GM19438 (cell line): Measurements from ENCODE around the gene CADM2.

Source experiments
- ATAC-seq: cut with Tn5 transposase; IDR thresholded peaks from one replicate; pipeline ENCODE4 v1.9.1; 2021; ENCODE audit warnings: low read depth; ENCODE audit not compliant: unreplicated experiment

The CADM2 gene

GRCh38 chr3:86051058-86051457, 1092.3 kb downstream of the CADM2 start:
- ATAC-seq, result no peak

GRCh38 chr3:86056032-86056431, 1097.2 kb downstream of the CADM2 start:
- no peak for ATAC-seq

DNA sequence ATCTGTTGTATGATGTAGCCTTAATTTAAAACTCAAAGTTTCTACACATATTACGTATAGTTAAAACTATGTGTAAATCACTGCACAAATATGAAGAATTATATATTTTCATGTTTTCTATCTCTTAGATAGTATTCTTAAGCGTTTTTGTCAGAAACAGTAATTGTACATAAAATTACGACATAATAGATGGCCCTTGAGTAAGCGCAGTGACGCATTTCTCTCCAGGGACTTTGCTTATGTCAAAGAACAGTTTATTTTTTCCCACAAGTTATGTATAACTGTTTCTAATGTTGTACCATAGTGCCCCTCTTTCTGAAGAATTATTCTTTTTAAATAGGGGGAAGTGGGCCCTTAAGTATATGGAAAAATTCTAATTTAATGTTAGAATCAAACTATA, 1098.2 kb downstream of the CADM2 start:
- no peak for ATAC-seq

DNA sequence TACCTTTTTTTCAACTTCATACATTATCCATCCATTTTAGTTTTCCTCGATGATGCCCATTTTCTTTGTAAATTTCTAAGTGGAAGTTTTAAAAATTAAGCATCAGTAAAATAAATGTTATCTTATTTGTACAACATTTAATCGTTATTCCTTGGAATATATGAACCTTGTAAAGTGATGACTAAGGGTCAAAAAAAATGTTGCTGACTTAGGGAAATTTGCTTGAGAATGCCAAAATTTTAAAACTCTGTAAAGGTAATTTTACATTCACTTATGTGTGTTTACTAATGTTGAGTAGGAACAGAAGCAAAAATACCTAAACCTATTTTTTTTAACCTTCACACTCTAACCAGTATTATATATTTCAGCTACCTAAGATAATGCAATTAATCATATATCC, 1115.0 kb downstream of the CADM2 start:
- ATAC-seq, result no peak

- ATAC-seq, result no peak
Measured at GRCh38 chr3:86087160-86087871, 1128.5 kb downstream of the CADM2 start.

GRCh38 chr3:86104154-86104553, 1145.4 kb downstream of the CADM2 start:
- no peak for ATAC-seq

DNA sequence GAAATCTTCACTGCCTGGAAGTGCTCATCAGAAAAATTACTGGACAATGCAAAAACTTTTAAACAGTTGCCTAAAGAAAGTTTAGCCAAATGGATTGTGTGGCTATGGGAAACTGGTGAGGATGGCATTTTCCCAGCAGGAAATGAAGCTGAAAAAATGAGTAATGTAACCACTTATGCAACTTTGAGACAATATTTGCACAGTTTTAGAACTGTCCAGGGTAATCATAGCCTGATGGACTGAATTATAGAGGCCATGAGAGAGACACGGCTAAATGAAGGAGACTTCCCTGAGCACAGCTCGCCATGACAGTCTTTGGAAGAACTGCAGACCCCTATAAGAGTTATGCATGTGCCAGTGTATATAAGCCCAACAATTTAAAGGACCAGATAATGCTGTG, 1150.6 kb downstream of the CADM2 start:
- ATAC-seq, result no peak
